Natural killer cell (primary cell): ENCODE measurements around the gene MRPS34. TPM values are rescaled to one million over a fixed set of nuclear protein-coding genes. Genes with fewer than 3 reads are reported as not detected.

Experiments
- ATAC-seq, 3 donors: fragments of 150-1000 bp in 2 of 3; fragments of 200-7000 bp in 1 of 3; cut with Tn5 transposase; 1 replicate in 1 of 3; 2 replicates in 2 of 3; pipeline ENCODE4 v1.10.0; 2021; ENCODE audit warnings: mild to moderate bottlenecking in 2 of 3, moderate library complexity in 2 of 3
- DNase-seq, 2 donors: peaks; one replicate each; pipeline versions ENCODE4 v3.0.0 to v3.0.0-alpha.2; 2013 to 2021; ENCODE audit warnings: mixed read lengths in 1 of 2
- H3K27ac ChIP-seq: one replicate; pipeline ENCODE4 v1.5.1; 2013; ENCODE audit warnings: mild to moderate bottlenecking, low read length
- H3K27me3 ChIP-seq: one replicate; pipeline ENCODE4 v1.6.1; 2013; ENCODE audit warnings: low read length; ENCODE audit not compliant: control insufficient read depth, insufficient read depth
- H3K36me3 ChIP-seq: one replicate; pipeline ENCODE4 v1.6.1; 2013; ENCODE audit warnings: low read length; ENCODE audit not compliant: control insufficient read depth, insufficient read depth
- H3K4me1 ChIP-seq: one replicate; pipeline ENCODE4 v1.6.1; 2013; ENCODE audit warnings: low read length; ENCODE audit not compliant: control insufficient read depth, insufficient read depth
- H3K4me3 ChIP-seq: one replicate; pipeline ENCODE4 v1.5.1; 2013; ENCODE audit warnings: low read length
- H3K9me3 ChIP-seq: one replicate; pipeline ENCODE4 v1.6.1; 2013; ENCODE audit warnings: low read length; ENCODE audit not compliant: control insufficient read depth, insufficient read depth
- H3K27ac Mint-ChIP-seq, 2 donors: one replicate each; pipeline ENCODE4 v1.8.0; 2022; ENCODE audit warnings: mild to moderate bottlenecking in 2 of 2, mixed read lengths in 2 of 2, moderate library complexity in 1 of 2
- H3K27me3 Mint-ChIP-seq, 2 donors: one replicate each; pipeline ENCODE4 v1.8.0; 2022; ENCODE audit warnings: low read depth in 2 of 2, mixed read lengths in 2 of 2
- H3K36me3 Mint-ChIP-seq: one replicate; pipeline ENCODE4 v1.8.0; 2022; ENCODE audit warnings: mixed read lengths
- H3K4me1 Mint-ChIP-seq, 2 donors: one replicate each; pipeline ENCODE4 v1.8.0; 2022; ENCODE audit warnings: mixed read lengths in 2 of 2
- H3K4me3 Mint-ChIP-seq: one replicate; pipeline ENCODE4 v1.8.0; 2022; ENCODE audit warnings: mild to moderate bottlenecking, moderate library complexity, mixed read lengths
- H3K9me3 Mint-ChIP-seq, 2 donors: one replicate each; pipeline ENCODE4 v1.8.0; 2022; ENCODE audit warnings: mixed read lengths in 2 of 2
- WGBS: methylation state at CpG from one replicate; pipeline ENCODE4 v1.1.7; 2013; ENCODE audit warnings: missing lambda C conversion rate; ENCODE audit not compliant: insufficient coverage; 5-methylcytosine and 5-hydroxymethylcytosine counted together
- intact Hi-C: fragments of 100-400 bp; cut with micrococcal nuclease; formaldehyde crosslinking; loops from one replicate; pipeline ENCODE4 v1.14.2; 2022
- total RNA-seq, 4 donors: library from RNA; stranded (reverse); fragments of 120-200 nt in 1 of 4; gene quantifications; one replicate each; pipeline versions ENCODE4 v1.2.3 to v1.2.4, GENCODE V29; 2013 to 2022
- TF ChIP-seq, protein P1 (sequence below): fragments of 200-600 bp; IDR thresholded peaks from one replicate; pipeline ENCODE4 v1.8.0; 2022; ENCODE audit warnings: antibody characterized with exemption

Gene MRPS34
- total RNA-seq, 3 donors from 2014 or later (not counting 1 experiment from before 2014, with no cell fraction given) = 26.5 to 42.0 (median 41.4) TPM

DNA sequence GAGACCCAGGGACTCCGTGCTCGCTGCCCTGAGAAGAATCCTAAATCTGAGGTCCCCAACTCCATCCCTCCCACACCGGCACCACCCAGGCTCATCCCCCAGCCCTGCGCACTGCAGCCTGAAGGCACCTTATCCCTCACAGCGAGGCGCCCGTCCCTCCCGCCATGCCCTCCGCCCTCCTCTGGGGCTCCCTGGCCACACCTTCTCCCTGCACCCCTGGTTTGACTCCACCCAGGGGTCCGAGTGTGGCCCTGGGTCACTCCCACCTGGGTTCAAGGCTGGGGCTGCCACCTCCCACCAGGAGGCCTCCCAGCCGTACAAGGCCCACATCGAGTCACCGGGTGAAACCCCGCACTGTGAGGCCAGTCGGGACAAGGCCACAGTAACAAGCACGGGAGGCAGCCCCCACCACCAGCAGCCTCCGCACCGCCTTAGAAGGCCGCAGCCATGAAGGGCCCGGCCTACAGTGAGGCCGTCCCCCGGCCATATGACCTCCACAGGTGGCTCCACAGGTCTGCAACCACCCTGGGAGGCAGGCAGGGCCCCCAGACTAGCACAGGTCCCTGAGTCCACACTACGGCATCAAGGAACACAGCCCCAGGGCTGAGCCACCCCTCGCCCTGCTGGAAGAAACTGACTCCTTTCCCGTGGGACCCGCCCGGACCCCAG is 45.4 kb upstream of the MRPS34 start:
- intact Hi-C loops = no loop called here
- Histone ChIP-seq H3K4me1 (no peaks in the 10 kb centered on the region), H3K9me3 (no peaks in the 10 kb centered on the region), H3K27me3 (no peaks in the 10 kb centered on the region), H3K27ac (no peak overlapping the region), H3K36me3 (peaks cover 47% of the 10 kb centered on the region), H3K4me3 (no peak overlapping the region)
- WGBS = 96% methylated on average over 27 of the region's 27 CpGs
- H3K27ac Mint-ChIP-seq = no peak overlapping the region
- H3K27me3 Mint-ChIP-seq = no peaks in the 10 kb centered on the region
- TF ChIP-seq, protein P1, sequence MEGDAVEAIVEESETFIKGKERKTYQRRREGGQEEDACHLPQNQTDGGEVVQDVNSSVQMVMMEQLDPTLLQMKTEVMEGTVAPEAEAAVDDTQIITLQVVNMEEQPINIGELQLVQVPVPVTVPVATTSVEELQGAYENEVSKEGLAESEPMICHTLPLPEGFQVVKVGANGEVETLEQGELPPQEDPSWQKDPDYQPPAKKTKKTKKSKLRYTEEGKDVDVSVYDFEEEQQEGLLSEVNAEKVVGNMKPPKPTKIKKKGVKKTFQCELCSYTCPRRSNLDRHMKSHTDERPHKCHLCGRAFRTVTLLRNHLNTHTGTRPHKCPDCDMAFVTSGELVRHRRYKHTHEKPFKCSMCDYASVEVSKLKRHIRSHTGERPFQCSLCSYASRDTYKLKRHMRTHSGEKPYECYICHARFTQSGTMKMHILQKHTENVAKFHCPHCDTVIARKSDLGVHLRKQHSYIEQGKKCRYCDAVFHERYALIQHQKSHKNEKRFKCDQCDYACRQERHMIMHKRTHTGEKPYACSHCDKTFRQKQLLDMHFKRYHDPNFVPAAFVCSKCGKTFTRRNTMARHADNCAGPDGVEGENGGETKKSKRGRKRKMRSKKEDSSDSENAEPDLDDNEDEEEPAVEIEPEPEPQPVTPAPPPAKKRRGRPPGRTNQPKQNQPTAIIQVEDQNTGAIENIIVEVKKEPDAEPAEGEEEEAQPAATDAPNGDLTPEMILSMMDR = no peak
- no peaks in the 10 kb centered on the region for H3K9me3 Mint-ChIP-seq
- H3K36me3 Mint-ChIP-seq = no peaks in the 10 kb centered on the region
- H3K4me1 Mint-ChIP-seq = peaks cover 3% of the 10 kb centered on the region in 2 donors
- ATAC-seq = no peak
- no peak for DNase-seq
- H3K4me3 Mint-ChIP-seq = no peak overlapping the region

DNA sequence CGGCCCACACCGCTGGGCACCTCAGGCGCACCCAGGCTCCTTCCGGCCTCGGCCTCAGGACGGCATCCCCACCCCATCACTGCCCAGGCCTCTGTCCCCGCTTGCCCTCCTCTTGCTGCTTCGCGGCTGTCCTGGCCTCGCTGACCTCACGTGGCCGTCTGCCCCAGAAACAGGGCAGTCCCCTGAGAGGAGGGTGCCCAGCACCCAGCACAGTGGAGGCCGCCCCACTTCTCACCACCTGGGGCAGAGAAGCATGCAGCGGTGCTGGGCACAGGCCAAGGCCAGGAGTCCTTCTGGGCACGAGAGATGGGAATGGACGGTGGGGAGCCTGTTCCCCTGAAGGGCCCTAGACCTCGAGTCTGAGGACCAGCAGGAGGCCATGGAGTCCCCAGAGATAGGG is 44.8 kb upstream of the MRPS34 start:
- no peak for DNase-seq
- no peak overlapping the region for H3K4me3 Mint-ChIP-seq
- intact Hi-C loops = no loop called here
- Histone ChIP-seq H3K9me3 (no peaks in the 10 kb centered on the region), H3K4me3 (no peak overlapping the region), H3K27ac (no peak overlapping the region), H3K4me1 (no peaks in the 10 kb centered on the region), H3K27me3 (no peaks in the 10 kb centered on the region), H3K36me3 (peaks cover 47% of the 10 kb centered on the region)
- WGBS = 96% methylated on average over 17 of the region's 17 CpGs
- TF ChIP-seq, protein P1 = no peak
- no peak for ATAC-seq
- H3K27ac Mint-ChIP-seq = no peak overlapping the region
- H3K36me3 Mint-ChIP-seq = no peaks in the 10 kb centered on the region
- H3K27me3 Mint-ChIP-seq = no peaks in the 10 kb centered on the region
- peaks cover 7 to 8% of the 10 kb centered on the region in 2 donors for H3K4me1 Mint-ChIP-seq
- H3K9me3 Mint-ChIP-seq = no peaks in the 10 kb centered on the region

DNA sequence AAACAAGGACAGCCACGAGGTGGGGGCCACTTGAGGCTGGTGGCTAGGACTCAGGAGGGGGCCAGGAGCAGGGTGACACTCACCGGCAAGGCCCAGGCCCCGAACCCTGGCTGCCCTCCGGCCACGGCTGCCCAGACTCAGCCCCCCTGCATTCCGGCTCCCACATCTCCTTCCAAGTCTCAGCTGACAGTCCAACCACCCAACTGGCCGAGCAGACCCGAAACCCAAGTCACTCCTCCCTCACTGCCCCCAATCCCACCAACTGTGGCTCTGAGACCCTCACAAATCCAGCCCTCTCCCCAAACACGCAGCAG is 44.3 kb upstream of the MRPS34 start:
- H3K4me1 Mint-ChIP-seq = peaks cover 7 to 8% of the 10 kb centered on the region in 2 donors
- Histone ChIP-seq H3K27me3 (no peaks in the 10 kb centered on the region), H3K27ac (no peak overlapping the region), H3K9me3 (no peaks in the 10 kb centered on the region), H3K4me1 (no peaks in the 10 kb centered on the region), H3K4me3 (no peak overlapping the region), H3K36me3 (peaks cover 42% of the 10 kb centered on the region)
- H3K9me3 Mint-ChIP-seq = no peaks in the 10 kb centered on the region
- 93% methylated on average over 9 of the region's 9 CpGs for WGBS
- H3K27me3 Mint-ChIP-seq = no peaks in the 10 kb centered on the region
- no peak overlapping the region for H3K27ac Mint-ChIP-seq
- ATAC-seq (no peak), DNase-seq (no peak)
- H3K36me3 Mint-ChIP-seq = no peaks in the 10 kb centered on the region
- H3K4me3 Mint-ChIP-seq = no peak overlapping the region
- intact Hi-C loops = no loop called here
- TF ChIP-seq, protein P1 = no peak
